ENCODE measurements around the gene RBM18.

DNA sequence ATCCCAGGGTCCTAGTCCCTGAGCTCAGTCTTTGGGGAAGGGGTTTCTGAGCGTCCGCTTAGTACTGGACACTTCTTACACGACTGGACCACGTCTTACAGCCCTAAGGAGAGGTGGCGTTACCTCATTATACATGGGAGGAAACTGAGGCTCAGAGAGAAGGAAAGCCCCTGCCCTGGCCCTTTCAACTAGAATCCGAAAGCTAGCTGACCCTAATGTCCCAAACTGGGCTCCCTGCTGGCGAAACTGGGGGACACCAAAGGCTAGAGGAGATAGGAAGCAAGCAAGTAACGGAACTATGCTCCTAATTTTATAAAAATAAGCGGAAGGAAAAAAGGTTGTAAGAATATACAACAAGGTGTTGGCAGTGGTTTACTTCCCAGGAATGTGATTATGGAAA lies 50.1 kb downstream of the RBM18 start:
- TF ChIP-seq EZH2 (IDR thresholded peaks at IDR 0.05; ENCODE audit: insufficient read depth, poor library complexity, severe bottlenecking) (peak; percentile 65), EZH2phosphoT487 (IDR thresholded peaks at IDR 0.05; ENCODE audit: insufficient read depth, low read depth) (no peak)

Measured in GM23248 (cell line).